ENCODE measurements around the gene C12orf57. TPM values are rescaled to one million over a fixed set of nuclear protein-coding genes. Genes with fewer than 3 reads are reported as not detected.

The C12orf57 gene
- total and polyA plus RNA-seq, 2 of the 13 experiments (the other 11 are each of a cell fraction or from before 2014, with no cell fraction given), result 84.0 to 287 TPM

GRCh38 chr12:6914246-6914946 is 29.4 kb upstream of the C12orf57 start, which contains the start of gene ENO2 (continued):
- TF ChIP-seq ZNF18 (CRISPR knock-in tag; IDR thresholded peaks at IDR 0.05; ENCODE audit: insufficient replicate concordance) (peak; percentile 44), ZNF563 (CRISPR knock-in tag; IDR thresholded peaks at IDR 0.05) (peak; percentile 25; the same call in 1 of the 2 replicates), ZNF383 (CRISPR knock-in tag; IDR thresholded peaks at IDR 0.05; ENCODE audit: borderline replicate concordance) (no peak), TBL1XR1 (IDR thresholded peaks at IDR 0.05; ENCODE audit: borderline replicate concordance, low read length, partially characterized antibody) (no peak), RBFOX2 (IDR thresholded peaks at IDR 0.05; ENCODE audit: low read depth, low read length) (peak; percentile 77), ARID2 (CRISPR knock-in tag; IDR thresholded peaks at IDR 0.05; ENCODE audit: borderline replicate concordance) (peak; percentile 12; the same call in 1 of the 2 replicates), ZBTB7A (CRISPR knock-in tag; IDR thresholded peaks at IDR 0.05) (no peak), SUZ12 (IDR thresholded peaks at IDR 0.05; ENCODE audit: low read depth, low read length) (no peak), ZKSCAN1 (IDR thresholded peaks at IDR 0.05; ENCODE audit: low read length) (no peak), HNRNPLL (IDR thresholded peaks at IDR 0.05; ENCODE audit: low read depth, low read length, poor library complexity, severe bottlenecking) (peak; percentile 93), ZSCAN9 (CRISPR knock-in tag; IDR thresholded peaks at IDR 0.05; ENCODE audit: borderline replicate concordance) (0 out of 2 replicates have a peak, but pooled peaks have one; percentile 38), SAFB2 (CRISPR knock-in tag; IDR thresholded peaks at IDR 0.05; ENCODE audit: borderline replicate concordance, low read depth) (no peak), CBX1 (IDR thresholded peaks at IDR 0.05; ENCODE audit: low read depth) (peak; percentile 67), MXI1 (IDR thresholded peaks at IDR 0.05; ENCODE audit: borderline replicate concordance, low read depth, low read length) (peak; percentile 30; the same call in 1 of the 3 replicates), PCBP1 (IDR thresholded peaks at IDR 0.05; ENCODE audit: borderline replicate concordance, low read depth, low read length) (peak; percentile 72; the same call in 1 of the 2 replicates), AKAP8 (CRISPR knock-in tag; IDR thresholded peaks at IDR 0.05) (0 out of 2 replicates have a peak, but pooled peaks have one; percentile 42), KAT8 (CRISPR knock-in tag; IDR thresholded peaks at IDR 0.05) (0 out of 2 replicates have a peak, but pooled peaks have one; percentile 15), ZNF350 (CRISPR knock-in tag; IDR thresholded peaks at IDR 0.05; ENCODE audit: borderline replicate concordance, low read depth) (0 out of 2 replicates have a peak, but pooled peaks have one; percentile 5), HNRNPK (IDR thresholded peaks at IDR 0.05; ENCODE audit: low read depth, low read length, poor library complexity, severe bottlenecking) (peak; percentile 99), PHF8 (CRISPR knock-in tag; IDR thresholded peaks at IDR 0.05) (peak; percentile 45), MAZ (IDR thresholded peaks at IDR 0.05; ENCODE audit: borderline replicate concordance, low read depth, low read length) (no peak), MAZ (CRISPR knock-in tag; IDR thresholded peaks at IDR 0.05; ENCODE audit: low read depth) (peak; percentile 53; the same call in 1 of the 2 replicates)
- TF ChIP-seq, protein P1, sequence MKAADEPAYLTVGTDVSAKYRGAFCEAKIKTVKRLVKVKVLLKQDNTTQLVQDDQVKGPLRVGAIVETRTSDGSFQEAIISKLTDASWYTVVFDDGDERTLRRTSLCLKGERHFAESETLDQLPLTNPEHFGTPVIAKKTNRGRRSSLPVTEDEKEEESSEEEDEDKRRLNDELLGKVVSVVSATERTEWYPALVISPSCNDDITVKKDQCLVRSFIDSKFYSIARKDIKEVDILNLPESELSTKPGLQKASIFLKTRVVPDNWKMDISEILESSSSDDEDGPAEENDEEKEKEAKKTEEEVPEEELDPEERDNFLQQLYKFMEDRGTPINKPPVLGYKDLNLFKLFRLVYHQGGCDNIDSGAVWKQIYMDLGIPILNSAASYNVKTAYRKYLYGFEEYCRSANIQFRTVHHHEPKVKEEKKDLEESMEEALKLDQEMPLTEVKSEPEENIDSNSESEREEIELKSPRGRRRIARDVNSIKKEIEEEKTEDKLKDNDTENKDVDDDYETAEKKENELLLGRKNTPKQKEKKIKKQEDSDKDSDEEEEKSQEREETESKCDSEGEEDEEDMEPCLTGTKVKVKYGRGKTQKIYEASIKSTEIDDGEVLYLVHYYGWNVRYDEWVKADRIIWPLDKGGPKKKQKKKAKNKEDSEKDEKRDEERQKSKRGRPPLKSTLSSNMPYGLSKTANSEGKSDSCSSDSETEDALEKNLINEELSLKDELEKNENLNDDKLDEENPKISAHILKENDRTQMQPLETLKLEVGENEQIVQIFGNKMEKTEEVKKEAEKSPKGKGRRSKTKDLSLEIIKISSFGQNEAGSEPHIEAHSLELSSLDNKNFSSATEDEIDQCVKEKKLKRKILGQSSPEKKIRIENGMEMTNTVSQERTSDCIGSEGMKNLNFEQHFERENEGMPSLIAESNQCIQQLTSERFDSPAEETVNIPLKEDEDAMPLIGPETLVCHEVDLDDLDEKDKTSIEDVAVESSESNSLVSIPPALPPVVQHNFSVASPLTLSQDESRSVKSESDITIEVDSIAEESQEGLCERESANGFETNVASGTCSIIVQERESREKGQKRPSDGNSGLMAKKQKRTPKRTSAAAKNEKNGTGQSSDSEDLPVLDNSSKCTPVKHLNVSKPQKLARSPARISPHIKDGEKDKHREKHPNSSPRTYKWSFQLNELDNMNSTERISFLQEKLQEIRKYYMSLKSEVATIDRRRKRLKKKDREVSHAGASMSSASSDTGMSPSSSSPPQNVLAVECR (CRISPR knock-in tag; IDR thresholded peaks at IDR 0.05; ENCODE audit: borderline replicate concordance), result peak; percentile 48; the same call in 1 of the 2 replicates
